ENCODE results near the gene RAI1. TPM values are rescaled to one million over a fixed set of nuclear protein-coding genes. Genes with fewer than 3 reads are reported as not detected.
A peak's percentile ranks its signal among the peaks of the same experiment; 100 is the strongest.

The RAI1 gene
- total and polyA plus RNA-seq, 2 of the 13 experiments (the other 11 are each of a cell fraction or from before 2014, with no cell fraction given), result 3.4 to 5.2 TPM

DNA sequence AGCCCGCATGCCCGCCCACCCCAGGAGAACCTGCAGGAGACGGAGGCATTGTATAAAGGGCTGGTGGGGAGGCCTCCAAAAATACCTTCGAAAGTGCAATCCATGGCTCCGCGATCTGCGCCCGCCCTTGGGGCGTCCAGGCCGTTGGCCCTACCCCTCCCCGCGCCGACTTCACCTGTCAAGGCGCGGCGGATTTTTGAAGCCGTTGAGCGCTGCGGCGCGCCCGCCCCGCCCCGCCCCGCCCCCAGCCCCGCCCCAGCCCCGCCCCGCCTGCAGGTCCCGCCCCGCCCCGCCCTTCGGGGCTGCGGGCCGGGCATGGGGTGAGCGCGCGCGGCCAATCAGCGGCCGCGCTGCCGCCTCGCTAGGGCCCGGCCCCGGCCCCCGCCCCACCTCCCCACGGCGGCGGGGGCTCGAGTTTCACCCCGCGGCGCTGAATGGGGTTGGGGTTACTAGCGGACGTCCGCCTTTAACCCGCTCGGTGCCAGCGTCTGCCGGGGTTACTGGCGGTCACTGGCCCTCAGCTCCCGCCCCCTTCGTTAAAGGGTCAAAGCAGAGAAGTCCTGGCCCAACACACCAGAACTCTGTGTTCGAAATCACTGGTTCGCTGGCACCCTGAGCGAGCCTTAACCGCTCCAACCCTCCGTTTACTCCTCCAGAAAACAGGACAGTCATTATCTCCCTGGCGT lies 142.3 kb downstream of the RAI1 start (continued):
- TF ChIP-seq, protein P1, sequence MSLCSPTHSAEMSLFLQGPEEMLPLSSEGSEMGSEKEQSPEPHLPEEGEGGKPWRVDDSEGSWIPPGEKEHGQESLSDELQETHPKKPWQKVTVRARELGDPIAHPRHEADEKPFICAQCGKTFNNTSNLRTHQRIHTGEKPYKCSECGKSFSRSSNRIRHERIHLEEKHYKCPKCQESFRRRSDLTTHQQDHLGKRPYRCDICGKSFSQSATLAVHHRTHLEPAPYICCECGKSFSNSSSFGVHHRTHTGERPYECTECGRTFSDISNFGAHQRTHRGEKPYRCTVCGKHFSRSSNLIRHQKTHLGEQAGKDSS (CRISPR knock-in tag; IDR thresholded peaks at IDR 0.05; ENCODE audit: borderline replicate concordance, low read depth), result peak; percentile 79; the same call in 1 of the 2 replicates
- TF ChIP-seq REPIN1 (CRISPR knock-in tag; IDR thresholded peaks at IDR 0.05; ENCODE audit: borderline replicate concordance, low read depth), result 0 out of 2 replicates have a peak, but pooled peaks have one; percentile 33
- TF ChIP-seq NCOR1 (IDR thresholded peaks at IDR 0.05; ENCODE audit: borderline replicate concordance, low read length), result peak; percentile 81; the same call in 1 of the 2 replicates
- TF ChIP-seq ZNF850 (CRISPR knock-in tag; conservative IDR thresholded peaks at IDR 0.05), result 0 out of 2 replicates have a peak, but pooled peaks have one; percentile 25
- TF ChIP-seq FOXP1 (IDR thresholded peaks at IDR 0.05), result no peak
- TF ChIP-seq FOXP1 (CRISPR knock-in tag; IDR thresholded peaks at IDR 0.05), result 0 out of 2 replicates have a peak, but pooled peaks have one; percentile 35
- peak; percentile 39; the same call in 1 of the 2 replicates for TF ChIP-seq ZNF777 (CRISPR knock-in tag; IDR thresholded peaks at IDR 0.05)
- TF ChIP-seq HOXA3 (CRISPR knock-in tag; IDR thresholded peaks at IDR 0.05), result peak; percentile 56; the same call in 1 of the 2 replicates
- peak in 1 of 2 experiments; percentile 79; a peak in 1 of 4 replicates for TF ChIP-seq EP300 (IDR thresholded peaks at IDR 0.05; ENCODE audit: low read depth in 2 of 2, low read length in 2 of 2)
- TF ChIP-seq EP300 (CRISPR knock-in tag; IDR thresholded peaks at IDR 0.05; ENCODE audit: borderline replicate concordance), result peak; percentile 42; the same call in 1 of the 2 replicates
- peak; percentile 60 for TF ChIP-seq SAP130 (CRISPR knock-in tag; IDR thresholded peaks at IDR 0.05; ENCODE audit: low read depth)
- TF ChIP-seq, protein P2, sequence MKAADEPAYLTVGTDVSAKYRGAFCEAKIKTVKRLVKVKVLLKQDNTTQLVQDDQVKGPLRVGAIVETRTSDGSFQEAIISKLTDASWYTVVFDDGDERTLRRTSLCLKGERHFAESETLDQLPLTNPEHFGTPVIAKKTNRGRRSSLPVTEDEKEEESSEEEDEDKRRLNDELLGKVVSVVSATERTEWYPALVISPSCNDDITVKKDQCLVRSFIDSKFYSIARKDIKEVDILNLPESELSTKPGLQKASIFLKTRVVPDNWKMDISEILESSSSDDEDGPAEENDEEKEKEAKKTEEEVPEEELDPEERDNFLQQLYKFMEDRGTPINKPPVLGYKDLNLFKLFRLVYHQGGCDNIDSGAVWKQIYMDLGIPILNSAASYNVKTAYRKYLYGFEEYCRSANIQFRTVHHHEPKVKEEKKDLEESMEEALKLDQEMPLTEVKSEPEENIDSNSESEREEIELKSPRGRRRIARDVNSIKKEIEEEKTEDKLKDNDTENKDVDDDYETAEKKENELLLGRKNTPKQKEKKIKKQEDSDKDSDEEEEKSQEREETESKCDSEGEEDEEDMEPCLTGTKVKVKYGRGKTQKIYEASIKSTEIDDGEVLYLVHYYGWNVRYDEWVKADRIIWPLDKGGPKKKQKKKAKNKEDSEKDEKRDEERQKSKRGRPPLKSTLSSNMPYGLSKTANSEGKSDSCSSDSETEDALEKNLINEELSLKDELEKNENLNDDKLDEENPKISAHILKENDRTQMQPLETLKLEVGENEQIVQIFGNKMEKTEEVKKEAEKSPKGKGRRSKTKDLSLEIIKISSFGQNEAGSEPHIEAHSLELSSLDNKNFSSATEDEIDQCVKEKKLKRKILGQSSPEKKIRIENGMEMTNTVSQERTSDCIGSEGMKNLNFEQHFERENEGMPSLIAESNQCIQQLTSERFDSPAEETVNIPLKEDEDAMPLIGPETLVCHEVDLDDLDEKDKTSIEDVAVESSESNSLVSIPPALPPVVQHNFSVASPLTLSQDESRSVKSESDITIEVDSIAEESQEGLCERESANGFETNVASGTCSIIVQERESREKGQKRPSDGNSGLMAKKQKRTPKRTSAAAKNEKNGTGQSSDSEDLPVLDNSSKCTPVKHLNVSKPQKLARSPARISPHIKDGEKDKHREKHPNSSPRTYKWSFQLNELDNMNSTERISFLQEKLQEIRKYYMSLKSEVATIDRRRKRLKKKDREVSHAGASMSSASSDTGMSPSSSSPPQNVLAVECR (CRISPR knock-in tag; IDR thresholded peaks at IDR 0.05; ENCODE audit: borderline replicate concordance), result peak; percentile 61; the same call in 1 of the 2 replicates
- 0 out of 2 replicates have a peak, but pooled peaks have one; percentile 68 for TF ChIP-seq ZFP82 (CRISPR knock-in tag; IDR thresholded peaks at IDR 0.05; ENCODE audit: borderline replicate concordance)
- TF ChIP-seq MED13 (CRISPR knock-in tag; IDR thresholded peaks at IDR 0.05), result peak; percentile 80; the same call in 1 of the 2 replicates
- TF ChIP-seq ZNF260 (CRISPR knock-in tag; IDR thresholded peaks at IDR 0.05; ENCODE audit: borderline replicate concordance, low read depth), result no peak
- peak; percentile 57; the same call in 1 of the 3 replicates for TF ChIP-seq MXI1 (IDR thresholded peaks at IDR 0.05; ENCODE audit: borderline replicate concordance, low read depth, low read length)
- TF ChIP-seq PCBP1 (IDR thresholded peaks at IDR 0.05; ENCODE audit: borderline replicate concordance, low read depth, low read length), result 0 out of 2 replicates have a peak, but pooled peaks have one; percentile 49
- 0 out of 2 replicates have a peak, but pooled peaks have one; percentile 44 for TF ChIP-seq ZNF556 (CRISPR knock-in tag; IDR thresholded peaks at IDR 0.05; ENCODE audit: borderline replicate concordance)
- TF ChIP-seq, protein P3, sequence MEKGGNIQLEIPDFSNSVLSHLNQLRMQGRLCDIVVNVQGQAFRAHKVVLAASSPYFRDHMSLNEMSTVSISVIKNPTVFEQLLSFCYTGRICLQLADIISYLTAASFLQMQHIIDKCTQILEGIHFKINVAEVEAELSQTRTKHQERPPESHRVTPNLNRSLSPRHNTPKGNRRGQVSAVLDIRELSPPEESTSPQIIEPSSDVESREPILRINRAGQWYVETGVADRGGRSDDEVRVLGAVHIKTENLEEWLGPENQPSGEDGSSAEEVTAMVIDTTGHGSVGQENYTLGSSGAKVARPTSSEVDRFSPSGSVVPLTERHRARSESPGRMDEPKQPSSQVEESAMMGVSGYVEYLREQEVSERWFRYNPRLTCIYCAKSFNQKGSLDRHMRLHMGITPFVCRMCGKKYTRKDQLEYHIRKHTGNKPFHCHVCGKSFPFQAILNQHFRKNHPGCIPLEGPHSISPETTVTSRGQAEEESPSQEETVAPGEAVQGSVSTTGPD (CRISPR knock-in tag; IDR thresholded peaks at IDR 0.05), result no peak
- TF ChIP-seq TBX2 (CRISPR knock-in tag; IDR thresholded peaks at IDR 0.05; ENCODE audit: borderline replicate concordance), result peak; percentile 18; the same call in 1 of the 2 replicates
- TF ChIP-seq MED8 (CRISPR knock-in tag; IDR thresholded peaks at IDR 0.05; ENCODE audit: insufficient replicate concordance), result peak; percentile 17
- TF ChIP-seq CENPX (CRISPR knock-in tag; IDR thresholded peaks at IDR 0.05), result no peak
- no peak for TF ChIP-seq CREB1 (IDR thresholded peaks at IDR 0.05)
- TF ChIP-seq CREB1 (CRISPR knock-in tag; IDR thresholded peaks at IDR 0.05), result no peak

Data from HepG2 (cell line).